ENCODE data around the gene STXBP1. TPM values are rescaled to one million over a fixed set of nuclear protein-coding genes. Genes with fewer than 3 reads are reported as not detected.

The STXBP1 gene
- total RNA-seq, 2 experiments from 2014 or later: 1.9 to 3.4 TPM

DNA sequence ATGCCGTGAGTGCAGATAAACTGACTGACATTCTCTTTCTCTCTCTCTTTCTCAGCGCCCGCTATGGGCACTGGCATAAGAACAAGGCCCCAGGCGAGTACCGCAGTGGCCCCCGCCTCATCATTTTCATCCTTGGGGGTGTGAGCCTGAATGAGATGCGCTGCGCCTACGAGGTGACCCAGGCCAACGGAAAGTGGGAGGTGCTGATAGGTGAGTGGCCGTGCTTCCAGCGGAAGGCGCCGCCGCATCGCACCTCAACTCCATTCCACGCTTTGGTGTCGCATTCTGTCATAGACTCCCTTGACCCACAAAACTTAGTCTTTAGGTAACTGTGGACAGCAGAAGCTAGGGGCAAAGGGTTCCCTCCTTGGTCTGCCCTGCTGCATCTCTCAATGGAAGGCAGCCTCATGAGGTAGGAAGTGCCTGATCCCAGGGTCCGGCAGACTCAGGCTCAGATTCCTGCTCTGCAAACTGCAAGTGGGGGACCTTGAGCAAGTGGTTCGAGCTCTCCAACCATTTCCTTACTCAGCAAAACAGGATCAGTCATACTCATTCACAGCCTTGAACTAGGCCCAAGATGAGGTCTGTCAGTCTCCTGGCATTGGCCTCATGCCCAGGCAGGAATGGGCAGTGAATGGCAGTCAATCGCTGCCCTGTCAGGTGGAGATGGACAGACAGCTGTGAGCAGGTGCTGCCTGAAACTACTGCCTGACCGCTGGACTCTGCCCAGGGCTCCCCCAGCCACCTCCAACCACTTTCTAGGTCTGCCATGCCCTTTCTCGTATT lies 70.5 kb downstream of the STXBP1 start:
- Histone ChIP-seq H3K36me3 (ENCODE audit: insufficient read depth, low read length) (peaks cover 2% of the 10 kb centered on the region), H3K27me3 (ENCODE audit: control insufficient read depth in 1 of 2, insufficient read depth in 2 of 2, low read length in 2 of 2) (no peaks in the 10 kb centered on the region), H3K4me1 (ENCODE audit: insufficient read depth, low read length) (no peaks in the 10 kb centered on the region), H3K27ac (ENCODE audit: low read depth in 1 of 2, low read length in 2 of 2) (no peak overlapping the region), H3K4me3 (ENCODE audit: low read length) (no peak overlapping the region), H3K9me3 (ENCODE audit: control insufficient read depth in 1 of 2, insufficient read depth in 1 of 2, low read length in 2 of 2) (no peaks in the 10 kb centered on the region)
- Mint-ChIP-seq H3K27me3 (no peaks in the 10 kb centered on the region), H3K4me1 (ENCODE audit: low read depth) (no peaks in the 10 kb centered on the region), H3K9me3 (no peaks in the 10 kb centered on the region), H3K36me3 (ENCODE audit: low read depth) (no peaks in the 10 kb centered on the region), H3K4me3 (no peak overlapping the region), H3K27ac (no peak overlapping the region)
- no peak for TF ChIP-seq CTCF (IDR thresholded peaks at IDR 0.05)
- POLR2A ChIA-PET: no interaction called here
- ATAC-seq (ENCODE audit: poor library complexity): no peak
- CTCF ChIA-PET: no interaction called here
- no peak for DNase-seq
- intact Hi-C loops (cut with DNase I, micrococcal nuclease): no loop called here

DNA sequence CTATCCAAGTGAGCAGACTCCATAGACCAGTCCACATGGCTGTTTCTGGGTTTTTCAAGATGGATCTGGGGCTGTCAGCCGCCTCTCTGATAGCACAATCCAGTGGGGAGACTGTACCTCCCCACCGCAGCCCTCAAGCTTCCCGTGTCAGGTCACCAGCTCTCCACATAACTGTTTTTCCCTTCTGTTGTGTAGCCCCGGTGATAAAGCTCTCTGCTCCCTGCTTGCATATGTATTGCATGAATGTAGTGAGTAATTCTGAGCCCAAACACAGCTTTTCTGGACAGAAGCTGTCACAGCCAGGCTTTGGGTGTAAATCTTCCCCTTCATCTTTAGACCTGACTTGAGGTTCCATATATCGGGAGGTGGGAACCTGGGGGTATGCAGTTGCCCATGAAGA lies 71.6 kb downstream of the STXBP1 start:
- no peaks in the 10 kb centered on the region for H3K27me3 Mint-ChIP-seq
- ATAC-seq (ENCODE audit: poor library complexity): no peak
- no peaks in the 10 kb centered on the region for H3K36me3 Mint-ChIP-seq (ENCODE audit: low read depth)
- no peak overlapping the region for H3K27ac ChIP-seq (ENCODE audit: low read depth in 1 of 2, low read length in 2 of 2)
- DNase-seq: no peak
- POLR2A ChIA-PET: no interaction called here
- no peaks in the 10 kb centered on the region for H3K9me3 ChIP-seq (ENCODE audit: control insufficient read depth in 1 of 2, insufficient read depth in 1 of 2, low read length in 2 of 2)
- H3K27me3 ChIP-seq (ENCODE audit: control insufficient read depth in 1 of 2, insufficient read depth in 2 of 2, low read length in 2 of 2): no peaks in the 10 kb centered on the region
- no peaks in the 10 kb centered on the region for H3K9me3 Mint-ChIP-seq
- H3K36me3 ChIP-seq (ENCODE audit: insufficient read depth, low read length): peaks cover 2% of the 10 kb centered on the region
- intact Hi-C loops (cut with DNase I, micrococcal nuclease): no loop called here
- H3K4me1 Mint-ChIP-seq (ENCODE audit: low read depth): no peaks in the 10 kb centered on the region
- H3K4me3 ChIP-seq (ENCODE audit: low read length): no peak overlapping the region
- CTCF ChIA-PET: no interaction called here
- no peak for TF ChIP-seq CTCF (IDR thresholded peaks at IDR 0.05)
- no peaks in the 10 kb centered on the region for H3K4me1 ChIP-seq (ENCODE audit: insufficient read depth, low read length)
- H3K27ac Mint-ChIP-seq: no peak overlapping the region
- no peak overlapping the region for H3K4me3 Mint-ChIP-seq

- peaks cover 2% of the 10 kb centered on the region for H3K36me3 ChIP-seq (ENCODE audit: insufficient read depth, low read length)
- H3K4me3 ChIP-seq (ENCODE audit: low read length): no peak overlapping the region
- no peaks in the 10 kb centered on the region for H3K4me1 ChIP-seq (ENCODE audit: insufficient read depth, low read length)
- ATAC-seq (ENCODE audit: poor library complexity): no peak
- no peak overlapping the region for H3K27ac ChIP-seq (ENCODE audit: low read depth in 1 of 2, low read length in 2 of 2)
- intact Hi-C loops (cut with DNase I, micrococcal nuclease): no loop called here
- no peak overlapping the region for H3K4me3 Mint-ChIP-seq
- no peak for DNase-seq
- ChIA-PET CTCF (no interaction called here), POLR2A (no interaction called here)
- no peak for TF ChIP-seq CTCF (IDR thresholded peaks at IDR 0.05)
- no peaks in the 10 kb centered on the region for H3K36me3 Mint-ChIP-seq (ENCODE audit: low read depth)
- H3K9me3 Mint-ChIP-seq: no peaks in the 10 kb centered on the region
- no peaks in the 10 kb centered on the region for H3K27me3 Mint-ChIP-seq
- H3K27ac Mint-ChIP-seq: no peak overlapping the region
- H3K4me1 Mint-ChIP-seq (ENCODE audit: low read depth): no peaks in the 10 kb centered on the region
- no peaks in the 10 kb centered on the region for H3K9me3 ChIP-seq (ENCODE audit: control insufficient read depth in 1 of 2, insufficient read depth in 1 of 2, low read length in 2 of 2)
- H3K27me3 ChIP-seq (ENCODE audit: control insufficient read depth in 1 of 2, insufficient read depth in 2 of 2, low read length in 2 of 2): no peaks in the 10 kb centered on the region
Measured at GRCh38 chr9:127684576-127684975, 72.5 kb downstream of the STXBP1 start.

All from CD4-positive, alpha-beta T cell (primary cell).